ENCODE data around the gene FKBP8. TPM values are rescaled to one million over a fixed set of nuclear protein-coding genes. Genes with fewer than 3 reads are reported as not detected.
A peak's percentile ranks its signal among the peaks of the same experiment; 100 is the strongest.
"Not testable (repeated sequence)": the region's sequence is repeated elsewhere in the genome, so short reads cannot be mapped to it uniquely, and the experiment has no call there.

The FKBP8 gene
- total RNA-seq, 2 experiments from 2014 or later = 208 to 211 TPM

- POLR2A ChIA-PET = interaction anchor here (0.6 kb wide), 2 partner anchors 29 to 42 kb away, joined by 3 to 8 read pairs; partner anchors contain the start of gene REX1BD
- no peak for DNase-seq
- H3K4me1 Mint-ChIP-seq = peaks cover 20% of the 10 kb centered on the region
- peaks cover 26% of the 10 kb centered on the region for H3K36me3 Mint-ChIP-seq (ENCODE audit: low read depth)
- peak overlapping the region; percentile 91 for H3K4me3 Mint-ChIP-seq
- no peak for ATAC-seq
- peak overlapping the region; percentile 92 for H3K27ac Mint-ChIP-seq
- no peaks in the 10 kb centered on the region for H3K27me3 Mint-ChIP-seq
- intact Hi-C loops (cut with DNase I, micrococcal nuclease) = loop anchor here in 1 of 2 experiments (1.0 kb wide), 1 partner anchor 8 kb away; no protein-coding TSS in a partner anchor
- no peaks in the 10 kb centered on the region for H3K9me3 Mint-ChIP-seq (ENCODE audit: low read depth)
- CTCF ChIA-PET = interaction anchor here (0.6 to 3.0 kb wide), 5 partner anchors 12 to 602 kb away, joined by 3 to 17 read pairs (median 3); partner anchors contain the start of genes REX1BD and UBA52
These were observed 16.3 kb upstream of the FKBP8 start for GRCh38 chr19:18559685-18560084.

DNA sequence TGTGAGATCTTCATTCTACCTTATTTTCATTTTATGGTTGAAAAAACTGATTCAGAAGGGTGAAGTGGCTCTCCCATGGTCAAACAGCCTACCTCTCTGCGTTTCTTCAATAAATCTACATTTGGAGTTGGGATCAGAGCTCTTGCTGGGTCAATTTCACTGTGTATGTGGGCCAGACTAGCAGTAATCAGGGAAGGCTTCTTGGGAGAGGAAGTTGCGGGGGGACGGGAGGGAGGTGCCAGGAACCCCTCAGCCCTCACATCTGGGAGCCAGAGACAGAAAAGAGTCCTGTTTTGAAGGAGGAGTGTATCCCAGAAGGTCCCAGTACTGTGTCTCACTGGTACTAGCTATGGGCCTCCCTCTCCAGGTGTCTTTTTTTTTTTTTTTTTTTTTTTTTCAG is 15.2 kb upstream of the FKBP8 start:
- no peaks in the 10 kb centered on the region for H3K9me3 Mint-ChIP-seq (ENCODE audit: low read depth)
- no peaks in the 10 kb centered on the region for H3K27me3 Mint-ChIP-seq
- DNase-seq (no peak), ATAC-seq (no peak)
- H3K27ac Mint-ChIP-seq = peak overlapping the region; percentile 92
- peaks cover 19% of the 10 kb centered on the region for H3K36me3 Mint-ChIP-seq (ENCODE audit: low read depth)
- peaks cover 20% of the 10 kb centered on the region for H3K4me1 Mint-ChIP-seq
- ChIA-PET CTCF (interaction anchor here (1.1 to 4.6 kb wide), 7 partner anchors 13 to 39 kb away, joined by 3 to 22 read pairs (median 6); partner anchors contain the start of genes REX1BD and UBA52), POLR2A (interaction anchor here (0.6 to 2.4 kb wide), 5 partner anchors 13 to 357 kb away, joined by 3 to 23 read pairs (median 11); partner anchors contain the start of genes ELL, REX1BD and UBA52)
- intact Hi-C loops (cut with DNase I, micrococcal nuclease) = loop anchor here in 1 of 2 experiments (1.0 kb wide), 1 partner anchor 9 kb away; no protein-coding TSS in a partner anchor
- peak overlapping the region; percentile 91 for H3K4me3 Mint-ChIP-seq

DNA sequence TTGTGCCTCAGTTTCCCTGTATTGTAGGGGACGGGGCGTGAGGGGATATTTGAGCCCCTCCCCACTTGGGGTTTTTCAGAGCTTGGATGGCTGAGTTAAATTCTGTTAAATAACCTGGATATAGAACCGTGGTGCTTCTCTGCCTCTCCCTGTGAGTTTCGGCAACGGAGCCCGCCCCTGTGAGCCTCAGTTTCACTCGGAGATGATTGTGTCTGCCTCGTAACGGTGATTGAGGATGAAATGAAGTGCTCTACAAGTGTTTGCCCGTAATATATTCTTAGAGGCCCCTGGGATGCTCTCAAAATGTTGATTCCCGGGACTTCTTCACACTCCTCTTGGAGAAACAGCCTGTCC is 14.8 kb upstream of the FKBP8 start:
- H3K4me3 Mint-ChIP-seq = peak overlapping the region; percentile 91

DNA sequence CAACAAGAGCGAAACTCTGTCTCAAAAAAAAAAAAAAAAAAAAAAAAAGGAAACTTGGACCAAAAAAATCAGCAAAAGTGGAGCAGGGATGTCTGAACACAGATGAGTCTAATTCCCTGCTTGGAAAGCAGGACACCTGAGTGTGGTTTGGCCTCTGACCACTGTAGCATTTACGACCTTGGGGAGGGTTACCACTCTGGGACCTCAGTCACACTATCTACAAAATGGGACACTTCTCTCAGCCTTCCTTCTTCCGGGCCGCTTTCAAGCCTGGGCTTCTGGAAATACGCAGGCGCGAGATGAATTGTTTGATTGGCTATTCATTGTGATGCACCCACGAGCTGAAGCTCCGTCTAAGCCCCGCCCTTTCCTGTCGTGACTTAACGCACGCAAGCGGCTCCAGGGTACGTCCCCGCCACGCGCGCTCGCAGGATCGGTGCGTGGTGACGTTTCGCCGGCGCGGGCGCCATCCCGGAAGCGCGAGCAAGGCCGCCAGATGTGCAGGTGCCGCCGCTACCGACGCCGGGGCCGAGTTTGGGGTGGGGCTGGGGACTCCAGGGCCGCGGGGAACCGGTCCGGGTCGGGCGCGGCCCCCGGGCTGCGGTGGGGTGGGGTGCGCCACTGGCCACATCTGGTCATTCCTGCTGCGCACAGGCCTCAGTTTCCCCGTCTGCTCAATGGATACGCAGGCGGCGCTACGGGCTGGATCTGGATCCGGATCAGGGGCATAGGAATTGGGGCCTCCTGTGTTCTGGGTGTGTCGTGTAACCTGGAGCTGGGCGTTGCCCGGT is 14.2 kb upstream of the FKBP8 start, which contains the start of gene KXD1:
KXD1 (plus strand) TSS at position 460 of the 791 bp plus-strand sequence. CDS start 4,187 bp downstream, outside the sequence.
- H3K4me1 Mint-ChIP-seq = peaks cover 20% of the 10 kb centered on the region
- DNase-seq = peak; percentile 99
- peak within 1 kb of the TSS; percentile 91 for H3K4me3 Mint-ChIP-seq
- no peaks in the 10 kb centered on the region for H3K27me3 Mint-ChIP-seq
- peaks cover 12% of the 10 kb centered on the region for H3K36me3 Mint-ChIP-seq (ENCODE audit: low read depth)
- ATAC-seq = peak; percentile 99
- CTCF ChIA-PET = interaction anchor here (0.9 to 4.6 kb wide), 8 partner anchors 13 to 107 kb away, joined by 3 to 22 read pairs (median 6); partner anchors contain the start of genes REX1BD and UBA52
- intact Hi-C loops (cut with DNase I, micrococcal nuclease) = loop anchor here (1.0 to 2.0 kb wide), 10 partner anchors 13 to 506 kb away; partner anchors contain the start of genes ELL (in 2 of the 2), UBA52 (in 2 of the 2), ARMC6 (in 1 of the 2) and COPE (in 1 of the 2)
- H3K9me3 Mint-ChIP-seq (ENCODE audit: low read depth) = no peaks in the 10 kb centered on the region
- POLR2A ChIA-PET = interaction anchor here (0.6 to 2.4 kb wide), 5 partner anchors 14 to 140 kb away, joined by 3 to 23 read pairs (median 11); partner anchors contain the start of genes ELL, FKBP8, REX1BD and UBA52
- H3K27ac Mint-ChIP-seq = peak within 1 kb of the TSS; percentile 95

More for the DNA sequence above, 14.8 kb upstream of the FKBP8 start:
- ATAC-seq = no peak
- Mint-ChIP-seq H3K36me3 (ENCODE audit: low read depth) (peaks cover 17% of the 10 kb centered on the region), H3K4me1 (peaks cover 20% of the 10 kb centered on the region), H3K9me3 (ENCODE audit: low read depth) (no peaks in the 10 kb centered on the region), H3K27me3 (no peaks in the 10 kb centered on the region), H3K27ac (peak overlapping the region; percentile 92)
- intact Hi-C loops (cut with DNase I, micrococcal nuclease) = no loop called here
- ChIA-PET CTCF (interaction anchor here (0.9 to 4.6 kb wide), 8 partner anchors 13 to 107 kb away, joined by 3 to 22 read pairs (median 6); partner anchors contain the start of genes REX1BD and UBA52), POLR2A (interaction anchor here (0.6 to 2.4 kb wide), 6 partner anchors 13 to 358 kb away, joined by 3 to 23 read pairs (median 8); partner anchors contain the start of genes ELL, FKBP8, REX1BD and UBA52)
- DNase-seq = peak; percentile 32

DNA sequence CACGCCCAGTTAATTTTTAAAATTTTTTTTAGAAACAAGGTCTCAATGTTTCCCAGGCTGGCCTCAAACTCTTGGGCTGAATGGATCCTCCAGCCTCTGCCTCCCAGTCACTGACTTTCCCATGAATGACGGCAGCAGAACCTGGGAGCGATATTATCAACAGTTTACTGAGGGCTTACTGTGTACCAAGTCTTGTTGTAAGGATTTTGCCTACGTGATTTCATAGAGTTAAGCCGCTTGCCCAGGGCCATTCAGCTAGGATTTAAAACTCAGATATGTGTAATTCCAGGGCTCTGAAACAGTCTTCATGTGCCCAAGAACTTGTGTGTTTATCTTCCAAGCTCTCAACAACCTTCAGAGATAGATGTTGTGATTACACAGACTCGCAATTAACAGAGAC is 8.3 kb upstream of the FKBP8 start:
- no peaks in the 10 kb centered on the region for H3K9me3 Mint-ChIP-seq (ENCODE audit: low read depth)
- no peak overlapping the region for H3K4me3 Mint-ChIP-seq
- no peaks in the 10 kb centered on the region for H3K36me3 Mint-ChIP-seq (ENCODE audit: low read depth)
- H3K4me1 Mint-ChIP-seq = no peaks in the 10 kb centered on the region
- no peaks in the 10 kb centered on the region for H3K27me3 Mint-ChIP-seq
- no peak overlapping the region for H3K27ac Mint-ChIP-seq
- ChIA-PET POLR2A (no interaction called here), CTCF (interaction anchor here (1.0 to 2.3 kb wide), 3 partner anchors 23 to 32 kb away, joined by 3 to 5 read pairs (median 3); no protein-coding TSS in a partner anchor)
- ATAC-seq (no peak), DNase-seq (no peak)
- intact Hi-C loops (cut with DNase I, micrococcal nuclease) = no loop called here

GRCh38 chr19:18543814-18544475 is 572 bp upstream of the FKBP8 start:
- H3K27me3 Mint-ChIP-seq = no peaks in the 10 kb centered on the region
- H3K9me3 Mint-ChIP-seq (ENCODE audit: low read depth) = no peaks in the 10 kb centered on the region
- peak; percentile 92 for DNase-seq
- peak; percentile 91 for ATAC-seq
- H3K36me3 Mint-ChIP-seq (ENCODE audit: low read depth) = peaks cover 14% of the 10 kb centered on the region
- CTCF ChIA-PET = interaction anchor here (0.6 to 1.8 kb wide), 6 partner anchors 13 to 666 kb away, joined by 3 to 22 read pairs (median 4); partner anchors contain the start of genes KXD1, REX1BD and UBA52
- POLR2A ChIA-PET = interaction anchor here (0.6 to 1.4 kb wide), 4 partner anchors 13 to 63 kb away, joined by 3 to 6 read pairs (median 4); partner anchors contain the start of genes ELL and KXD1
- intact Hi-C loops (cut with DNase I, micrococcal nuclease) = loop anchor here (1.0 to 5.0 kb wide), 9 partner anchors 13 to 489 kb away; partner anchors contain the start of genes ELL (in 2 of the 2), KXD1 (in 2 of the 2), UBA52 (in 2 of the 2) and ARMC6 (in 1 of the 2)
- peaks cover 25% of the 10 kb centered on the region for H3K4me1 Mint-ChIP-seq
- peak overlapping the region; percentile 98 for H3K27ac Mint-ChIP-seq
- peak overlapping the region; percentile 88 for H3K4me3 Mint-ChIP-seq

GRCh38 chr19:18541992-18542940 is 1.1 kb downstream of the FKBP8 start:
- peak; percentile 48 for DNase-seq
- intact Hi-C loops (cut with DNase I, micrococcal nuclease) = loop anchor here in 1 of 2 experiments (5.0 kb wide), 1 partner anchor 260 kb away; the partner anchor contains the start of gene JUND

GRCh38 chr19:18541258-18541991 is 1.9 kb downstream of the FKBP8 start:
- Mint-ChIP-seq H3K4me1 (peaks cover 25% of the 10 kb centered on the region), H3K9me3 (ENCODE audit: low read depth) (no peaks in the 10 kb centered on the region), H3K27ac (peak overlapping the region; percentile 90), H3K4me3 (peak overlapping the region; percentile 92), H3K27me3 (no peaks in the 10 kb centered on the region), H3K36me3 (ENCODE audit: low read depth) (peaks cover 26% of the 10 kb centered on the region)
- POLR2A ChIA-PET = interaction anchor here (0.6 kb wide), 1 partner anchor 798 kb away, joined by 3 read pairs; no protein-coding TSS in a partner anchor
- DNase-seq (peak; percentile 52), ATAC-seq (peak; percentile 18)
- CTCF ChIA-PET = interaction anchor here (0.7 to 1.4 kb wide), 3 partner anchors 8 to 244 kb away, joined by 3 to 4 read pairs (median 3); no protein-coding TSS in a partner anchor
- intact Hi-C loops (cut with DNase I, micrococcal nuclease) = loop anchor here in 1 of 2 experiments (5.0 kb wide), 1 partner anchor 259 kb away; the partner anchor contains the start of gene JUND

More at GRCh38 chr19:18541992-18542940, 1.1 kb downstream of the FKBP8 start:
- Mint-ChIP-seq H3K36me3 (ENCODE audit: low read depth) (peaks cover 19% of the 10 kb centered on the region), H3K4me3 (peak overlapping the region; percentile 92), H3K27ac (peak overlapping the region; percentile 90), H3K4me1 (peaks cover 25% of the 10 kb centered on the region), H3K27me3 (no peaks in the 10 kb centered on the region), H3K9me3 (ENCODE audit: low read depth) (no peaks in the 10 kb centered on the region)
- POLR2A ChIA-PET = interaction anchor here (0.5 kb wide), 1 partner anchor 651 kb away, joined by 7 read pairs; no protein-coding TSS in a partner anchor
- CTCF ChIA-PET = interaction anchor here (0.7 to 1.4 kb wide), 4 partner anchors 9 to 244 kb away, joined by 3 to 4 read pairs (median 4); no protein-coding TSS in a partner anchor
- no peak for ATAC-seq

- peaks cover 25% of the 10 kb centered on the region for H3K4me1 Mint-ChIP-seq
- POLR2A ChIA-PET; ATAC-seq; H3K27me3 Mint-ChIP-seq; H3K4me3 Mint-ChIP-seq; DNase-seq; H3K9me3 Mint-ChIP-seq (ENCODE audit: low read depth): not testable (repeated sequence)
- CTCF ChIA-PET = interaction anchor here (0.6 kb wide), 1 partner anchor 329 kb away, joined by 3 read pairs; no protein-coding TSS in a partner anchor
- H3K36me3 Mint-ChIP-seq (ENCODE audit: low read depth) = peaks cover 35% of the 10 kb centered on the region
- intact Hi-C loops (cut with DNase I, micrococcal nuclease) = loop anchor here in 1 of 2 experiments (5.0 kb wide), 1 partner anchor 258 kb away; the partner anchor contains the start of gene JUND
- peak overlapping the region; percentile 37 for H3K27ac Mint-ChIP-seq
These were observed 3.2 kb downstream of the FKBP8 start for GRCh38 chr19:18540200-18540599.
